Measurements from ENCODE around the gene EMC1. TPM values are rescaled to one million over a fixed set of nuclear protein-coding genes. Genes with fewer than 3 reads are reported as not detected.

EMC1 gene
- total RNA-seq, 1 experiment from 2014 or later, result 40.7 TPM

DNA sequence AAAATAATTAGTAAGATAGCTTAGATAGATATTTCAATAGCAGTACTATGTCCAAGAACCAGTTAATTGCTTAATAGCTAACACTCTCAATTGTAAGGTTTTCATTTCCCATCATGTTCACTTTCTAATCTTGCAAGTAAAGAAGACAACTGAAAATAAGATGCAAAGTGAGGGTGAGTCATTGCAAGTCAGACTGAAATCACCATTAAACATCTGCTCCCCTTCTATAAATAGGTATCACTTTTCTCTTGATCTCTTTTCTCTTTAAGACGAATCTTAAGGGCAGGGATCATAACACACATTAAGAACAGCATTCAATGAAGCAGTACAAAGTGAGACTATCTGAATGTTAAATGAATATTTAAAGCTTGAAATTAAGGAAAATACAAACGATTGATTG lies 81.7 kb downstream of the EMC1 start:
- no peak for DNase-seq
- Histone ChIP-seq H3K4me1 (replicated peaks; ENCODE audit: insufficient read depth) (no peaks in the 10 kb centered on the region), H3K27ac (no peak overlapping the region), H3K4me2 (no peak overlapping the region), H2AFZ (no peak overlapping the region), H3F3A (ENCODE audit: insufficient read depth, low read depth) (no peaks in the 10 kb centered on the region), H3K9me3 (ENCODE audit: insufficient read depth, low read depth) (no peaks in the 10 kb centered on the region), H3K9me2 (ENCODE audit: insufficient read depth) (no peaks in the 10 kb centered on the region), H4K20me1 (ENCODE audit: insufficient read depth) (no peaks in the 10 kb centered on the region), H3K79me2 (ENCODE audit: low read depth) (no peaks in the 10 kb centered on the region), H3K4me3 (no peak overlapping the region), H3K36me3 (ENCODE audit: low read depth) (peaks cover 21% of the 10 kb centered on the region), H3K27me3 (ENCODE audit: insufficient read depth, low read depth) (no peaks in the 10 kb centered on the region)
- ChIA-PET CTCF (no interaction called here), POLR2A (ENCODE audit: unreplicated experiment) (no interaction called here)
- intact Hi-C loops (cut with micrococcal nuclease; ENCODE audit: unreplicated experiment), result no loop called here
- no TSS peak for BruUV-seq (replicated peaks)
- no peak for TF ChIP-seq EZH2 (IDR thresholded peaks at IDR 0.05; ENCODE audit: low read depth)
- TF ChIP-seq, protein P1, sequence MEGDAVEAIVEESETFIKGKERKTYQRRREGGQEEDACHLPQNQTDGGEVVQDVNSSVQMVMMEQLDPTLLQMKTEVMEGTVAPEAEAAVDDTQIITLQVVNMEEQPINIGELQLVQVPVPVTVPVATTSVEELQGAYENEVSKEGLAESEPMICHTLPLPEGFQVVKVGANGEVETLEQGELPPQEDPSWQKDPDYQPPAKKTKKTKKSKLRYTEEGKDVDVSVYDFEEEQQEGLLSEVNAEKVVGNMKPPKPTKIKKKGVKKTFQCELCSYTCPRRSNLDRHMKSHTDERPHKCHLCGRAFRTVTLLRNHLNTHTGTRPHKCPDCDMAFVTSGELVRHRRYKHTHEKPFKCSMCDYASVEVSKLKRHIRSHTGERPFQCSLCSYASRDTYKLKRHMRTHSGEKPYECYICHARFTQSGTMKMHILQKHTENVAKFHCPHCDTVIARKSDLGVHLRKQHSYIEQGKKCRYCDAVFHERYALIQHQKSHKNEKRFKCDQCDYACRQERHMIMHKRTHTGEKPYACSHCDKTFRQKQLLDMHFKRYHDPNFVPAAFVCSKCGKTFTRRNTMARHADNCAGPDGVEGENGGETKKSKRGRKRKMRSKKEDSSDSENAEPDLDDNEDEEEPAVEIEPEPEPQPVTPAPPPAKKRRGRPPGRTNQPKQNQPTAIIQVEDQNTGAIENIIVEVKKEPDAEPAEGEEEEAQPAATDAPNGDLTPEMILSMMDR (conservative IDR thresholded peaks at IDR 0.05), result no peak

DNA sequence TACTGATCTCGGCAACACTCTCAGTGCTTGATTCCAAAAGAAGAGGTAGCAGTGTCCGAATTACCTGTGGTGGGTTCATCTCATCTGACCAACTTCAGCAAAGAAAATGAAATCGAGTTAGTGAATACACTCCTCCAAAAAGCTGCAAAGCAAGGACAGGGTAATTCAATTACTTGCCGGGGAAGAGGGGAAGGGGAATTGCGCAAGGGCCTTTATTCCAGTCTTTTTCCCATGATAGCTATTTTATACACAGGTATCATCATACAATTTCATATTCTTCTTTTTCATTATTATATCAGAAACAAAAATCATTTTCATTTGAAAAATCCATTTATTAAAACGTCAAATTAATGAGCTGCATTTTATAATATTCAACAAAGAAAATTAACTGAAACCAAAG lies 84.2 kb downstream of the EMC1 start:
- Histone ChIP-seq H3K27ac (no peak overlapping the region), H3K27me3 (ENCODE audit: insufficient read depth, low read depth) (no peaks in the 10 kb centered on the region), H3K4me2 (no peak overlapping the region), H3K9me3 (ENCODE audit: insufficient read depth, low read depth) (no peaks in the 10 kb centered on the region), H3K36me3 (ENCODE audit: low read depth) (peaks cover 16% of the 10 kb centered on the region), H3K4me3 (no peak overlapping the region), H4K20me1 (ENCODE audit: insufficient read depth) (no peaks in the 10 kb centered on the region), H3K4me1 (replicated peaks; ENCODE audit: insufficient read depth) (no peaks in the 10 kb centered on the region), H3K9me2 (ENCODE audit: insufficient read depth) (no peaks in the 10 kb centered on the region), H2AFZ (no peak overlapping the region), H3F3A (ENCODE audit: insufficient read depth, low read depth) (no peaks in the 10 kb centered on the region), H3K79me2 (ENCODE audit: low read depth) (no peaks in the 10 kb centered on the region)
- CTCF ChIA-PET, result no interaction called here
- intact Hi-C loops (cut with micrococcal nuclease; ENCODE audit: unreplicated experiment), result no loop called here
- TF ChIP-seq EZH2 (IDR thresholded peaks at IDR 0.05; ENCODE audit: low read depth), result no peak
- TF ChIP-seq, protein P1 (conservative IDR thresholded peaks at IDR 0.05), result no peak
- BruUV-seq (replicated peaks), result no TSS peak
- DNase-seq, result no peak
- POLR2A ChIA-PET (ENCODE audit: unreplicated experiment), result no interaction called here

DNA sequence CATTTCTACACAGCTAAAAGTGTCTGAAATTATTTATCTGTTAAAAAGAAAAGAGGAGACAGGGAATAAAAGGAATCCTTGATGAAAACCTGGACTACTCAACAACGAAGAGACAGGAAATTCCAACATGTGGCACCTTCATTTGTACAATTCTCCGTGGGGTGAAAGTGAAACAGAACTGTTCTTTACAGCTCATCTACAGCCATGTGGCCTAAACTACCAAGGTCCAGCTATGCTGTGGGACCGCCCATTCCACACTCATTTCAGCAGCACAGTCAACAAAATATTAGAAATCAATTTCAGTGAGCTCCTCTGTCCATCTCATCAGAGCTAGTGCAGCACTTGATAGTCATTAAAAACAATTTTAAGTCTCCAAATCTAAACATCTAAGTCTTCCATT lies 85.3 kb downstream of the EMC1 start:
- intact Hi-C loops (cut with micrococcal nuclease; ENCODE audit: unreplicated experiment), result no loop called here

More for the DNA sequence above, 85.3 kb downstream of the EMC1 start:
- BruUV-seq (replicated peaks), result no TSS peak
- H2AFZ ChIP-seq, result no peak overlapping the region
- ChIA-PET POLR2A (ENCODE audit: unreplicated experiment) (interaction anchor here (0.5 to 0.7 kb wide), 2 partner anchors 9 to 234 kb away, joined by 3 read pairs; no protein-coding TSS in a partner anchor), CTCF (no interaction called here)
- H3K4me2 ChIP-seq, result no peak overlapping the region
- no peak for TF ChIP-seq EZH2 (IDR thresholded peaks at IDR 0.05; ENCODE audit: low read depth)
- TF ChIP-seq, protein P1 (conservative IDR thresholded peaks at IDR 0.05), result no peak
- no peaks in the 10 kb centered on the region for H3K9me3 ChIP-seq (ENCODE audit: insufficient read depth, low read depth)
- no peaks in the 10 kb centered on the region for H4K20me1 ChIP-seq (ENCODE audit: insufficient read depth)
- H3F3A ChIP-seq (ENCODE audit: insufficient read depth, low read depth), result no peaks in the 10 kb centered on the region
- H3K79me2 ChIP-seq (ENCODE audit: low read depth), result no peaks in the 10 kb centered on the region
- H3K27ac ChIP-seq, result no peak overlapping the region
- DNase-seq, result no peak
- H3K4me3 ChIP-seq, result no peak overlapping the region
- no peaks in the 10 kb centered on the region for H3K9me2 ChIP-seq (ENCODE audit: insufficient read depth)
- no peaks in the 10 kb centered on the region for H3K4me1 ChIP-seq (replicated peaks; ENCODE audit: insufficient read depth)
- peaks cover 16% of the 10 kb centered on the region for H3K36me3 ChIP-seq (ENCODE audit: low read depth)
- no peaks in the 10 kb centered on the region for H3K27me3 ChIP-seq (ENCODE audit: insufficient read depth, low read depth)

Other genes starting within 250 kb of the EMC1 start
- gene UBR4, start 41.3 kb downstream of the EMC1 start, total RNA-seq (2021), result 117 and 126 TPM in 2 replicates
- 29.0 and 32.4 TPM in 2 replicates for gene MRTO4, start 281 bp upstream of the EMC1 start, total RNA-seq (2021)
- gene AKR7A3, start 37.2 kb upstream of the EMC1 start, total RNA-seq (2021), result 1.9 and 2.5 TPM in 2 replicates
- gene AKR7A2, start 60.6 kb upstream of the EMC1 start, total RNA-seq (2021), result 79.6 and 114 TPM in 2 replicates
- 13.8 and 15.1 TPM in 2 replicates for gene SLC66A1, start 60.8 kb upstream of the EMC1 start, total RNA-seq (2021)
- 222 and 274 TPM in 2 replicates for gene CAPZB, start 234.0 kb upstream of the EMC1 start, total RNA-seq (2021)